HEK293 (cell line): ENCODE measurements around the gene ADAMTS2.

Experiments
- CTCF ChIA-PET: fragments of 350-600 bp; formaldehyde crosslinking; extraction: SDS; loops from one replicate; lab custom pipeline; 2021; ENCODE audit warnings: antibody characterized with exemption; lab: Yijun Ruan, JAX
- POLR2A ChIA-PET: fragments of 300-600 bp; formaldehyde crosslinking; extraction: SDS; loops from one replicate; lab custom pipeline; 2020; ENCODE audit warnings: antibody characterized with exemption, inconsistent platforms; lab: Yijun Ruan, JAX
- H3K27ac ChIP-seq: fragments of 200-500 bp; sonication (Bioruptor generic); 2 replicates; pipeline ENCODE4 v1.5.1; 2014; ENCODE audit warnings: low read depth, low read length, control low read depth, inconsistent platforms; ENCODE audit errors: extremely low read depth
- H3K36me3 ChIP-seq, 2 experiments: fragments of 200-500 bp in 1 of 2; sonication (Bioruptor generic) in 1 of 2; 1 replicate in 1 of 2; 2 replicates in 1 of 2; pipeline ENCODE4 v1.5.1; 2014 to 2017; ENCODE audit warnings: inconsistent platforms in 2 of 2, low read length in 2 of 2; ENCODE audit not compliant: control insufficient read depth in 2 of 2, insufficient read depth in 1 of 2
- H3K4me1 ChIP-seq: fragments of 200-500 bp; sonication (Bioruptor generic); 2 replicates; pipeline ENCODE4 v1.5.1; 2014; ENCODE audit warnings: mild to moderate bottlenecking, low read length, inconsistent platforms; ENCODE audit not compliant: control insufficient read depth, insufficient read depth
- H3K4me3 ChIP-seq: 2 replicates; pipeline ENCODE4 v1.5.1; 2011; ENCODE audit warnings: low read depth, mild to moderate bottlenecking, control low read depth, low read length, moderate library complexity
- H3K9me3 ChIP-seq: fragments of 200-500 bp; sonication (Bioruptor generic); 2 replicates; pipeline ENCODE4 v1.5.1; 2014; ENCODE audit warnings: low read depth, low read length, inconsistent platforms; ENCODE audit not compliant: control insufficient read depth, insufficient read depth
- EGR2 ChIP-seq: fragments of 450-650 bp; formaldehyde crosslinking; IDR thresholded peaks from 2 replicates; pipeline ENCODE4 v1.5.1; 2016; ENCODE audit warnings: low read depth, missing biosample characterization, missing genetic modification characterization
- KLF8 ChIP-seq: fragments of 450-650 bp; formaldehyde crosslinking; IDR thresholded peaks from 2 replicates; pipeline ENCODE4 v1.5.1; 2016; ENCODE audit warnings: missing biosample characterization, missing genetic modification characterization
- TCF7L2 ChIP-seq: IDR thresholded peaks from 2 replicates; pipeline ENCODE4 v1.6.1; 2011; ENCODE audit warnings: low read depth, mild to moderate bottlenecking, inconsistent platforms, low read length, moderate library complexity, borderline replicate concordance
- ZBTB17 ChIP-seq: fragments of 450-650 bp; formaldehyde crosslinking; IDR thresholded peaks from 2 replicates; pipeline ENCODE4 v1.5.1; 2016; ENCODE audit warnings: missing biosample characterization, missing genetic modification characterization
- ZBTB21 ChIP-seq: fragments of 450-650 bp; formaldehyde crosslinking; IDR thresholded peaks from 2 replicates; pipeline ENCODE4 v1.5.1; 2017; ENCODE audit warnings: missing biosample characterization, missing genetic modification characterization
- ZFP3 ChIP-seq: fragments of 450-650 bp; formaldehyde crosslinking; IDR thresholded peaks from 2 replicates; pipeline ENCODE4 v1.5.1; 2016; ENCODE audit warnings: low read depth, missing biosample characterization, missing genetic modification characterization
- ZNF114 ChIP-seq: fragments of 450-650 bp; formaldehyde crosslinking; IDR thresholded peaks from 2 replicates; pipeline ENCODE4 v1.5.0; 2017; ENCODE audit warnings: missing biosample characterization, missing genetic modification characterization
- ZNF175 ChIP-seq: fragments of 450-650 bp; formaldehyde crosslinking; IDR thresholded peaks from 2 replicates; pipeline ENCODE4 v1.5.1; 2016; ENCODE audit warnings: missing biosample characterization, missing genetic modification characterization
- ZNF184 ChIP-seq: fragments of 450-650 bp; IDR thresholded peaks from 2 replicates; pipeline ENCODE4 v1.5.1; 2018; ENCODE audit warnings: missing biosample characterization, mild to moderate bottlenecking, missing genetic modification characterization
- ZNF202 ChIP-seq: fragments of 450-650 bp; formaldehyde crosslinking; IDR thresholded peaks from 2 replicates; pipeline ENCODE4 v1.5.1; 2016; ENCODE audit warnings: missing biosample characterization, missing genetic modification characterization, borderline replicate concordance
- ZNF266 ChIP-seq: fragments of 450-650 bp; formaldehyde crosslinking; IDR thresholded peaks from 2 replicates; pipeline ENCODE4 v1.5.1; 2016; ENCODE audit warnings: missing biosample characterization, missing genetic modification characterization, low read depth
- ZNF324 ChIP-seq: fragments of 450-650 bp; formaldehyde crosslinking; IDR thresholded peaks from 2 replicates; pipeline ENCODE4 v1.5.1; 2016; ENCODE audit warnings: missing biosample characterization, missing genetic modification characterization
- ZNF394 ChIP-seq: fragments of 450-650 bp; formaldehyde crosslinking; IDR thresholded peaks from 2 replicates; pipeline ENCODE4 v1.5.1; 2016; ENCODE audit warnings: missing biosample characterization, missing genetic modification characterization, mild to moderate bottlenecking, moderate library complexity, borderline replicate concordance
- ZNF423 ChIP-seq: fragments of 450-650 bp; formaldehyde crosslinking; IDR thresholded peaks from 2 replicates; pipeline ENCODE4 v1.5.1; 2016; ENCODE audit warnings: missing biosample characterization, missing genetic modification characterization
- ZNF48 ChIP-seq: fragments of 450-650 bp; formaldehyde crosslinking; IDR thresholded peaks from 2 replicates; pipeline ENCODE4 v1.5.1; 2016; ENCODE audit warnings: missing biosample characterization, missing genetic modification characterization
- ZNF529 ChIP-seq: fragments of 450-650 bp; formaldehyde crosslinking; IDR thresholded peaks from 2 replicates; pipeline ENCODE4 v1.5.1; 2017; ENCODE audit warnings: missing genetic modification characterization, missing biosample characterization; ENCODE audit not compliant: insufficient replicate concordance
- ZNF530 ChIP-seq: fragments of 450-650 bp; formaldehyde crosslinking; IDR thresholded peaks from 2 replicates; pipeline ENCODE4 v1.5.1; 2016; ENCODE audit warnings: low read depth, missing biosample characterization, missing genetic modification characterization
- ZNF544 ChIP-seq: fragments of 450-650 bp; formaldehyde crosslinking; IDR thresholded peaks from 2 replicates; pipeline ENCODE4 v1.5.0; 2017; ENCODE audit warnings: missing biosample characterization, missing genetic modification characterization
- ZNF600 ChIP-seq: fragments of 450-650 bp; formaldehyde crosslinking; IDR thresholded peaks from 2 replicates; pipeline ENCODE4 v1.5.1; 2016; ENCODE audit warnings: missing biosample characterization, missing genetic modification characterization
- ZNF621 ChIP-seq: fragments of 450-650 bp; formaldehyde crosslinking; IDR thresholded peaks from 2 replicates; pipeline ENCODE4 v1.5.1; 2017; ENCODE audit warnings: missing biosample characterization, missing genetic modification characterization
- ZNF624 ChIP-seq: fragments of 450-650 bp; formaldehyde crosslinking; IDR thresholded peaks from 2 replicates; pipeline ENCODE4 v1.5.1; 2017; ENCODE audit warnings: missing biosample characterization, missing genetic modification characterization
- ZXDB ChIP-seq: fragments of 450-650 bp; formaldehyde crosslinking; IDR thresholded peaks from 2 replicates; pipeline ENCODE4 v1.5.1; 2016; ENCODE audit warnings: missing biosample characterization, missing genetic modification characterization
- TF ChIP-seq, protein P1 (sequence below): fragments of 450-650 bp; IDR thresholded peaks from 2 replicates; pipeline ENCODE4 v1.5.1; 2018; ENCODE audit warnings: missing biosample characterization, missing genetic modification characterization
- TF ChIP-seq, protein P2 (sequence below): fragments of 450-650 bp; formaldehyde crosslinking; IDR thresholded peaks from 2 replicates; pipeline ENCODE4 v1.5.1; 2016; ENCODE audit warnings: missing biosample characterization, missing genetic modification characterization
- TF ChIP-seq, protein P3 (sequence below): fragments of 450-650 bp; formaldehyde crosslinking; IDR thresholded peaks from 2 replicates; pipeline ENCODE4 v1.5.1; 2016; ENCODE audit warnings: missing biosample characterization, missing genetic modification characterization
- TF ChIP-seq, protein P4 (sequence below): fragments of 450-650 bp; formaldehyde crosslinking; IDR thresholded peaks from 2 replicates; pipeline ENCODE4 v1.5.0; 2017; ENCODE audit warnings: missing biosample characterization, missing genetic modification characterization, borderline replicate concordance

ADAMTS2 gene

DNA sequence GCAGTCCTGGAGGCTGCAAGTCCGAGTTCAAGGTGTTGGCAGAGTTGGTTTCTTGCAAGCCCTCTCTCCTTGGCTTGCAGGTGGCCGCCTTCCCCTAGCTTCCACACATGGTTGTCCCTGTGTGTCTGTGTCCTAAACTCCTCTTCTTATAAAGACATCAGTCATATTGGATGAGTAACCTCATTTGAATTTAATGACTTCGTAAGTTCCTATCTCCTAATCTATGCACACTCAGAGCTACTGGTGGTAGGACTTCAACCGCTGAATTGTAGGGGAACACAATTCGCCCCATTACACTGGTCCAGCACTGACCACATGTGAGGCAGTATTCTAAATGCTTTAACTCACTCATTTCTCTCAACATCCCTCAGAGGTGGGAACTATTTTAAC is 25.9 kb upstream of the ADAMTS2 start (continued):
- TF ChIP-seq, protein P1, sequence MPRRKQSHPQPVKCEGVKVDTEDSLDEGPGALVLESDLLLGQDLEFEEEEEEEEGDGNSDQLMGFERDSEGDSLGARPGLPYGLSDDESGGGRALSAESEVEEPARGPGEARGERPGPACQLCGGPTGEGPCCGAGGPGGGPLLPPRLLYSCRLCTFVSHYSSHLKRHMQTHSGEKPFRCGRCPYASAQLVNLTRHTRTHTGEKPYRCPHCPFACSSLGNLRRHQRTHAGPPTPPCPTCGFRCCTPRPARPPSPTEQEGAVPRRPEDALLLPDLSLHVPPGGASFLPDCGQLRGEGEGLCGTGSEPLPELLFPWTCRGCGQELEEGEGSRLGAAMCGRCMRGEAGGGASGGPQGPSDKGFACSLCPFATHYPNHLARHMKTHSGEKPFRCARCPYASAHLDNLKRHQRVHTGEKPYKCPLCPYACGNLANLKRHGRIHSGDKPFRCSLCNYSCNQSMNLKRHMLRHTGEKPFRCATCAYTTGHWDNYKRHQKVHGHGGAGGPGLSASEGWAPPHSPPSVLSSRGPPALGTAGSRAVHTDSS (tag by site-specific recombination): no peak

DNA sequence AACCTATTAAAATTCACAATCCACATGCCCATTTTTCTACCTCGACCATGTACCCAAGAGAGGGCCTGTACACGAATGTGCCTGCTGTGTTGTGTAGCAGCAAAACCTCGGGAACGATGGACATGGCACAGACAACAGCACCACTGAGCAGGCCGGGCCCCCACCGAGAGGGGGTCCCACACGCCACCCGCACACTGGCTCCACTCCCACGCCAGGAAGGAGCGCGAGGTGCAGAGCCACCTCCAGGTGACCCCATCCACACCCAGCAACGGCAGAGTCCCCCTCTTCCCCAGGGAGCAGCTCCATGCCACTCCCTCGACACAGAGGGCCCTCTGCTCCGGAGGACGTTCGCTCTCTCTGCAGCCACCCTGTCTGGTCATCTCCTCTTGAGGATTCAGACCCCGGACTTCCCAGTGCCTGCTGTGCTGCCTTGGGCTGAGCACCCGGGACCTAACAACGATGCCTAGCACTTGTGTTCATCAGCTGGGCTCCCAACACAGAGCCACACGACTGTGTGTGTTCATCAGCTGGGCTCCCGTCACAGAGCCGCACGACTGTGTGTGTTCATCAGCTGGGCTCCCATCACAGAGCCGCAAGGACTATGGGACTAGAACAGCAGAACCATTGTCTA is 25.3 kb upstream of the ADAMTS2 start:
- CTCF ChIA-PET: interaction anchor here (1.0 kb wide), 1 partner anchor 123 kb away, joined by 3 read pairs; no protein-coding TSS in a partner anchor

DNA sequence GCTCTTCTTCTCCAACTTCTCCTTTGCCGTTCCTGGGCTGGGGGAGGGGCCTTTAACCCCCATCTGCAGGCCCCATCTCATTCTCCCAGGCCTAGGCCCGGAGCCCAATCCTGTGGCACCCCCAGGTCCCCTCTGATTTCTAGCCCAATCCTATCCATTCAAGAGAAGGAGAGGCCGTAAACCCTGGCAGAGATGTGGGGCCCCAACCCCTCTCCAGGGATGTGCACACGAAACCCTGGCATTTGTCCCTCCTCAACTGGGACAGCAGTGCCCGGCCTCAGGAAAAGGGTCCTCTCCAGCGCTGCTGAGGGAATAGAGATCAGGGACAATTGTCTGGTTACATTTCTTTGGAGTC is 24.2 kb upstream of the ADAMTS2 start:
- POLR2A ChIA-PET: no interaction called here
- CTCF ChIA-PET: no interaction called here
- Histone ChIP-seq H3K36me3 (no peaks in the 10 kb centered on the region), H3K4me3 (no peak overlapping the region), H3K4me1 (no peaks in the 10 kb centered on the region), H3K9me3 (no peaks in the 10 kb centered on the region), H3K27ac (no peak overlapping the region)
- TF ChIP-seq ZNF394 (no peak), ZNF48 (tag by site-specific recombination) (no peak), ZNF266 (tag by site-specific recombination) (no peak), EGR2 (tag by site-specific recombination) (no peak), ZNF544 (tag by site-specific recombination) (no peak), ZNF175 (tag by site-specific recombination) (no peak), ZNF621 (tag by site-specific recombination) (no peak), ZNF423 (no peak), ZNF324 (tag by site-specific recombination) (no peak), ZNF530 (tag by site-specific recombination) (no peak), ZNF184 (tag by site-specific recombination) (no peak), ZNF114 (no peak)

More for the DNA sequence above, 25.3 kb upstream of the ADAMTS2 start:
- Histone ChIP-seq H3K9me3 (no peaks in the 10 kb centered on the region), H3K4me3 (no peak overlapping the region), H3K27ac (no peak overlapping the region), H3K4me1 (no peaks in the 10 kb centered on the region), H3K36me3 (no peaks in the 10 kb centered on the region)
- POLR2A ChIA-PET: interaction anchor here (0.5 kb wide), 1 partner anchor 234 kb away, joined by 3 read pairs; no protein-coding TSS in a partner anchor
- TF ChIP-seq ZNF624 (tag by site-specific recombination): no peak
- no peak for TF ChIP-seq ZNF600
- no peak for TF ChIP-seq ZBTB21 (tag by site-specific recombination)
- no peak for TF ChIP-seq ZFP3
- TF ChIP-seq, protein P2, sequence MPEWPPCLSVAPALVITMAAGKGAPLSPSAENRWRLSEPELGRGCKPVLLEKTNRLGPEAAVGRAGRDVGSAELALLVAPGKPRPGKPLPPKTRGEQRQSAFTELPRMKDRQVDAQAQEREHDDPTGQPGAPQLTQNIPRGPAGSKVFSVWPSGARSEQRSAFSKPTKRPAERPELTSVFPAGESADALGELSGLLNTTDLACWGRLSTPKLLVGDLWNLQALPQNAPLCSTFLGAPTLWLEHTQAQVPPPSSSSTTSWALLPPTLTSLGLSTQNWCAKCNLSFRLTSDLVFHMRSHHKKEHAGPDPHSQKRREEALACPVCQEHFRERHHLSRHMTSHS (tag by site-specific recombination): no peak
- no peak for TF ChIP-seq ZNF202 (tag by site-specific recombination)
- TF ChIP-seq ZXDB (tag by site-specific recombination): no peak
- no peak for TF ChIP-seq KLF8 (tag by site-specific recombination)
- TF ChIP-seq, protein P3, sequence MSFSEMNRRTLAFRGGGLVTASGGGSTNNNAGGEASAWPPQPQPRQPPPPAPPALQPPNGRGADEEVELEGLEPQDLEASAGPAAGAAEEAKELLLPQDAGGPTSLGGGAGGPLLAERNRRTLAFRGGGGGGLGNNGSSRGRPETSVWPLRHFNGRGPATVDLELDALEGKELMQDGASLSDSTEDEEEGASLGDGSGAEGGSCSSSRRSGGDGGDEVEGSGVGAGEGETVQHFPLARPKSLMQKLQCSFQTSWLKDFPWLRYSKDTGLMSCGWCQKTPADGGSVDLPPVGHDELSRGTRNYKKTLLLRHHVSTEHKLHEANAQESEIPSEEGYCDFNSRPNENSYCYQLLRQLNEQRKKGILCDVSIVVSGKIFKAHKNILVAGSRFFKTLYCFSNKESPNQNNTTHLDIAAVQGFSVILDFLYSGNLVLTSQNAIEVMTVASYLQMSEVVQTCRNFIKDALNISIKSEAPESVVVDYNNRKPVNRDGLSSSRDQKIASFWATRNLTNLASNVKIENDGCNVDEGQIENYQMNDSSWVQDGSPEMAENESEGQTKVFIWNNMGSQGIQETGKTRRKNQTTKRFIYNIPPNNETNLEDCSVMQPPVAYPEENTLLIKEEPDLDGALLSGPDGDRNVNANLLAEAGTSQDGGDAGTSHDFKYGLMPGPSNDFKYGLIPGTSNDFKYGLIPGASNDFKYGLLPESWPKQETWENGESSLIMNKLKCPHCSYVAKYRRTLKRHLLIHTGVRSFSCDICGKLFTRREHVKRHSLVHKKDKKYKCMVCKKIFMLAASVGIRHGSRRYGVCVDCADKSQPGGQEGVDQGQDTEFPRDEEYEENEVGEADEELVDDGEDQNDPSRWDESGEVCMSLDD: no peak
- TF ChIP-seq TCF7L2: no peak
- no peak for TF ChIP-seq ZBTB17 (tag by site-specific recombination)
- no peak for TF ChIP-seq ZNF529 (tag by site-specific recombination)
- TF ChIP-seq, protein P4, sequence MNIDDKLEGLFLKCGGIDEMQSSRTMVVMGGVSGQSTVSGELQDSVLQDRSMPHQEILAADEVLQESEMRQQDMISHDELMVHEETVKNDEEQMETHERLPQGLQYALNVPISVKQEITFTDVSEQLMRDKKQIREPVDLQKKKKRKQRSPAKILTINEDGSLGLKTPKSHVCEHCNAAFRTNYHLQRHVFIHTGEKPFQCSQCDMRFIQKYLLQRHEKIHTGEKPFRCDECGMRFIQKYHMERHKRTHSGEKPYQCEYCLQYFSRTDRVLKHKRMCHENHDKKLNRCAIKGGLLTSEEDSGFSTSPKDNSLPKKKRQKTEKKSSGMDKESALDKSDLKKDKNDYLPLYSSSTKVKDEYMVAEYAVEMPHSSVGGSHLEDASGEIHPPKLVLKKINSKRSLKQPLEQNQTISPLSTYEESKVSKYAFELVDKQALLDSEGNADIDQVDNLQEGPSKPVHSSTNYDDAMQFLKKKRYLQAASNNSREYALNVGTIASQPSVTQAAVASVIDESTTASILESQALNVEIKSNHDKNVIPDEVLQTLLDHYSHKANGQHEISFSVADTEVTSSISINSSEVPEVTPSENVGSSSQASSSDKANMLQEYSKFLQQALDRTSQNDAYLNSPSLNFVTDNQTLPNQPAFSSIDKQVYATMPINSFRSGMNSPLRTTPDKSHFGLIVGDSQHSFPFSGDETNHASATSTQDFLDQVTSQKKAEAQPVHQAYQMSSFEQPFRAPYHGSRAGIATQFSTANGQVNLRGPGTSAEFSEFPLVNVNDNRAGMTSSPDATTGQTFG (tag by site-specific recombination): no peak
- TF ChIP-seq ZNF48 (tag by site-specific recombination): no peak
- TF ChIP-seq, all 188 proteins: peak for 0
